SK-N-SH (cell line): ENCODE data around the gene DLL4. TPM values are rescaled to one million over a fixed set of nuclear protein-coding genes. Genes with fewer than 3 reads are reported as not detected.

Experiments used
- CTCF ChIA-PET: fragments of 300-600, 350-600 bp; formaldehyde crosslinking; extraction: SDS; loops from one replicate; lab custom pipeline; 2021; lab: Yijun Ruan, JAX
- POLR2A ChIA-PET: fragments of 350-600 bp; sonication (Branson Sonifier 250); formaldehyde crosslinking; extraction: SDS; loops from one replicate; lab custom pipeline; 2020; ENCODE audit warnings: antibody characterized with exemption, inconsistent platforms; lab: Yijun Ruan, JAX
- DNase-seq: peaks from one replicate; pipeline ENCODE4 v3.0.0; 2012
- H2AFZ ChIP-seq: fragments of 200-600 bp; sonication (generic); 2 replicates; pipeline ENCODE4 v1.8.1; 2016; ENCODE audit warnings: antibody characterized with exemption, mild to moderate bottlenecking, low read depth
- H3F3A ChIP-seq: fragments of 200-600 bp; sonication (generic); replicated peaks from 2 replicates; pipeline ENCODE3; 2016; ENCODE audit warnings: antibody characterized with exemption, mild to moderate bottlenecking; ENCODE audit not compliant: insufficient read depth
- H3K27ac ChIP-seq, 2 experiments: fragments of 200-500 bp in 1 of 2; fragments of 200-600 bp in 1 of 2; sonication (Bioruptor generic) in 1 of 2; sonication (generic), shearing (Covaris generic) in 1 of 2; 2 replicates each; pipeline versions ENCODE4 v1.5.1 to v1.6.1; 2014 to 2016; ENCODE audit warnings: low read depth in 2 of 2, inconsistent platforms in 1 of 2, low read length in 1 of 2, mild to moderate bottlenecking in 1 of 2, mixed read lengths in 1 of 2
- H3K27me3 ChIP-seq: fragments of 200-600 bp; sonication (generic), shearing (Covaris generic); 2 replicates; pipeline ENCODE4 v1.6.1; 2016; ENCODE audit warnings: mixed run types; ENCODE audit not compliant: insufficient read depth
- H3K36me3 ChIP-seq, 2 experiments: fragments of 200-500 bp in 1 of 2; fragments of 200-600 bp in 1 of 2; sonication (Bioruptor generic) in 1 of 2; sonication (generic) in 1 of 2; replicated peaks in 1 of 2; 2 replicates each; pipeline versions ENCODE3 to v1.5.1; 2014 to 2016; ENCODE audit warnings: low read length in 1 of 2, mild to moderate bottlenecking in 1 of 2; ENCODE audit not compliant: insufficient read depth in 2 of 2, control insufficient read depth in 1 of 2
- H3K4me1 ChIP-seq, 2 experiments: fragments of 200-500 bp in 1 of 2; fragments of 200-600 bp in 1 of 2; sonication (Bioruptor generic) in 1 of 2; sonication (generic), shearing (Covaris generic) in 1 of 2; 2 replicates each; pipeline versions ENCODE4 v1.5.1 to v1.6.1; 2014 to 2016; ENCODE audit warnings: low read depth in 1 of 2, low read length in 1 of 2, mixed run types in 1 of 2; ENCODE audit not compliant: insufficient read depth in 2 of 2, control insufficient read depth in 1 of 2
- H3K4me2 ChIP-seq: fragments of 200-600 bp; sonication (generic), shearing (Covaris generic); 2 replicates; pipeline ENCODE4 v1.6.1; 2017; ENCODE audit warnings: mixed run types
- H3K4me3 ChIP-seq, 2 experiments: fragments of 200-500 bp in 1 of 2; fragments of 200-600 bp in 1 of 2; sonication (Bioruptor generic) in 1 of 2; sonication (generic), shearing (Covaris generic) in 1 of 2; 2 replicates each; pipeline versions ENCODE4 v1.5.1 to v1.8.1; 2014 to 2016; ENCODE audit warnings: low read depth in 2 of 2, inconsistent platforms in 1 of 2, low read length in 1 of 2, mild to moderate bottlenecking in 1 of 2, mixed read lengths in 1 of 2, moderate library complexity in 1 of 2
- H3K79me2 ChIP-seq: fragments of 200-600 bp; sonication (generic); 2 replicates; pipeline ENCODE4 v1.8.1; 2017; ENCODE audit warnings: mild to moderate bottlenecking; ENCODE audit not compliant: insufficient read depth
- H3K9ac ChIP-seq: fragments of 200-600 bp; sonication (generic); 2 replicates; pipeline ENCODE4 v1.6.1; 2017; ENCODE audit warnings: mixed run types
- H3K9me2 ChIP-seq: fragments of 200-600 bp; sonication (generic); 2 replicates; pipeline ENCODE4 v1.6.1; 2017; ENCODE audit warnings: mixed run types
- H3K9me3 ChIP-seq: fragments of 200-600 bp; sonication (generic); 2 replicates; pipeline ENCODE4 v1.6.1; 2017; ENCODE audit warnings: mixed run types, mild to moderate bottlenecking, moderate library complexity
- H4K20me1 ChIP-seq: fragments of 200-600 bp; sonication (generic); 2 replicates; pipeline ENCODE4 v1.6.1; 2017; ENCODE audit warnings: mild to moderate bottlenecking, mixed run types; ENCODE audit not compliant: insufficient read depth
- CTCF ChIP-seq: fragments of 200-600 bp; sonication (generic); IDR thresholded peaks from 2 replicates; pipeline ENCODE4 v1.6.1; 2017; ENCODE audit warnings: antibody characterized with exemption, mild to moderate bottlenecking, moderate library complexity
- ELF1 ChIP-seq: IDR thresholded peaks from 2 replicates; pipeline ENCODE4 v1.4.0; 2012
- FOXJ3 ChIP-seq: sonication (generic); formaldehyde crosslinking; IDR thresholded peaks from 2 replicates; pipeline ENCODE4 v1.5.1; 2020; ENCODE audit warnings: mild to moderate bottlenecking, missing genetic modification reagents
- GABPA ChIP-seq: IDR thresholded peaks from 2 replicates; pipeline ENCODE4 v1.4.0; 2012; ENCODE audit warnings: low read depth, mild to moderate bottlenecking
- MAX ChIP-seq: IDR thresholded peaks from 2 replicates; pipeline ENCODE4 v1.4.0; 2012; ENCODE audit warnings: low read depth
- RAD21 ChIP-seq: IDR thresholded peaks from 2 replicates; pipeline ENCODE4 v1.6.1; 2012; ENCODE audit warnings: mild to moderate bottlenecking, low read length
- RCOR1 ChIP-seq: fragments of 150-350 bp; IDR thresholded peaks from 2 replicates; pipeline ENCODE4 v1.6.1; 2017; ENCODE audit warnings: antibody characterized with exemption, low read length
- RFX5 ChIP-seq: IDR thresholded peaks from 2 replicates; pipeline ENCODE4 v1.6.1; 2012; ENCODE audit warnings: mild to moderate bottlenecking, improper control_type of control experiment, low read length
- RXRA ChIP-seq: IDR thresholded peaks from 2 replicates; pipeline ENCODE4 v1.4.0; 2012; ENCODE audit warnings: low read depth, mild to moderate bottlenecking, borderline replicate concordance
- SIN3A ChIP-seq: IDR thresholded peaks from 2 replicates; pipeline ENCODE4 v1.6.1; 2012; ENCODE audit warnings: low read depth, mild to moderate bottlenecking, low read length, moderate library complexity, borderline replicate concordance
- SMC3 ChIP-seq: IDR thresholded peaks from 2 replicates; pipeline ENCODE4 v1.6.1; 2012; ENCODE audit warnings: low read depth, low read length, improper control_type of control experiment
- TCF12 ChIP-seq: IDR thresholded peaks from 2 replicates; pipeline ENCODE4 v1.4.0; 2012
- TEAD4 ChIP-seq: IDR thresholded peaks from 2 replicates; pipeline ENCODE4 v1.4.0; 2012; ENCODE audit warnings: mild to moderate bottlenecking, borderline replicate concordance; ENCODE audit not compliant: insufficient read depth
- USF1 ChIP-seq: IDR thresholded peaks from 2 replicates; pipeline ENCODE4 v1.4.0; 2012; ENCODE audit warnings: low read depth, borderline replicate concordance
- YY1 ChIP-seq: IDR thresholded peaks from 2 replicates; pipeline ENCODE4 v1.4.0; 2012; ENCODE audit warnings: low read depth, mild to moderate bottlenecking
- ZBTB33 ChIP-seq: IDR thresholded peaks from 2 replicates; pipeline ENCODE4 v1.4.0; 2012; ENCODE audit warnings: low read depth, borderline replicate concordance
- WGBS: methylation state at CpG from one replicate; pipeline ENCODE4 v1.1.6; 2017; ENCODE audit warnings: low lambda C conversion rate; 5-methylcytosine and 5-hydroxymethylcytosine counted together
- polyA plus RNA-seq, 3 experiments: library from polyadenylated mRNA; depleted of rRNA; stranded (reverse); fragments of >200 nt; gene quantifications; 2 replicates each; pipeline ENCODE4 v1.2.3, GENCODE V29; 2012

DLL4 gene
- polyA plus RNA-seq, 1 of the 3 experiments (the other 2 are of a cell fraction) = 0.03 TPM

GRCh38 chr15:40936234-40936708 is 7.1 kb downstream of the DLL4 start:
- no peaks in the 10 kb centered on the region for H4K20me1 ChIP-seq
- peaks cover 12% of the 10 kb centered on the region for H3F3A ChIP-seq
- peaks cover 0 to 15% of the 10 kb centered on the region in 2 experiments; a peak in 1 of 4 replicates for H3K4me1 ChIP-seq
- no peak overlapping the region for H3K4me2 ChIP-seq
- H3K4me3 ChIP-seq = no peak overlapping the region
- H3K9ac ChIP-seq = no peak overlapping the region
- DNase-seq = no peak
- CTCF ChIA-PET = interaction anchor here (33.6 kb wide), 1 partner anchor 34 kb away, joined by 675 read pairs; the partner anchor contains the start of gene VPS18
- no peak overlapping the region for H2AFZ ChIP-seq
- H3K27me3 ChIP-seq = peaks cover 3% of the 10 kb centered on the region; the same call in 1 of the 2 replicates
- WGBS = 82% methylated on average over 12 of the region's 31 CpGs
- no peaks in the 10 kb centered on the region for H3K9me2 ChIP-seq
- POLR2A ChIA-PET = no interaction called here
- TF ChIP-seq RCOR1 = no peak
- TF ChIP-seq ELF1 = no peak
- TF ChIP-seq SMC3 = no peak
- no peak for TF ChIP-seq ZBTB33
- TF ChIP-seq CTCF = no peak
- TF ChIP-seq TCF12 = no peak
- no peak for TF ChIP-seq RFX5
- TF ChIP-seq MAX = no peak
- TF ChIP-seq FOXJ3 (CRISPR knock-in tag) = no peak
- TF ChIP-seq RAD21 = no peak
- TF ChIP-seq TEAD4 = no peak
- no peak for TF ChIP-seq RXRA
- TF ChIP-seq YY1 = no peak
- TF ChIP-seq GABPA = no peak
- no peak for TF ChIP-seq USF1
- TF ChIP-seq SIN3A = no peak
- TF ChIP-seq, all 33 proteins: peak for 0
- no peaks in the 10 kb centered on the region for H3K9me3 ChIP-seq
- H3K79me2 ChIP-seq = no peaks in the 10 kb centered on the region
- no peaks in the 10 kb centered on the region for H3K36me3 ChIP-seq
- H3K27ac ChIP-seq = no peak overlapping the region
